Measurements from ENCODE around the gene GGTLC2.
"Not testable (repeated sequence)": the region's sequence is repeated elsewhere in the genome, so short reads cannot be mapped to it uniquely, and the experiment has no call there.

The GGTLC2 gene

GRCh38 chr22:22644314-22644713, at the start of gene GGTLC2:
Gene GGTLC2, plus strand, starts transcription at chr22:22644614. Its CDS starts 1,732 bp downstream, at chr22:22646346.
- DNase-seq: not testable (repeated sequence)

DNA sequence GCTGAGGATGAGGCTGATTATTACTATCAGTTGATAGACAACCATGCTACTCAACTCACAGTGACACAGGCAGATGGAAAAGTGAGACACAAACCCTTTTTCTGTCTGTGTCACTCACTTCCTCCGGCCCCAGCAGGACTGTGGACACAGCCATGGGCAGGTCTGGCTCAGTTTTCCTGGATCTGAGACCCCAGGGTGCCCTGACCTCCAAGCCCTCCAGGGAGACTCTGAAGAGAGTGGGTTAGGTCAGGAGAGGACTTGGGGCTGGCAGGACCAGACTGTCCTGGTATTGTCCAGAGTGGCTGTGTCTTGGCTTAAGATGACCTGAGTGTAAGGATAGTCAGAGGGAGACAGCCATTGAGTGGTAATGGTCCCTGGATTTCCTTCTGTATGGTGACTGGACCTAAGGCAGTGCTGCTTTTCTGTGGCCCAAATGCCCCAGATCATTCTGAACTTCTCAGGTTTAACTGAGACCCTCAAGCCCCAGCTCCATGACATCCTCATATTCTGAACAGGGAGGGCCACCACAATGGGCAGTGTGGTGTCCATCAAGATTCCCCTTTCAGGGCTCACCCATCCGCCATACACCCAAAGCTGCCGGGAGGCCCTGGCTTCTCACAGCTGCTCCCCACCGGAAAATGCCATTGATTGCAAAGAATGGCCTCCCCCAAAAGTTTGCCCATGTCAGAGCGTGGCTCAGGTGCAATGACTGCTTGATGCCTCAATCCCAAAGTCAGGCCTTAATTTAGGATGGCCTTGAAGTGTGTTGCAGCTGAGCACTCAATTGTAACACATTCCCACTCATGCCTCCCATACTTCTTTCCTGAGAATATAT, 49.2 kb upstream of the GGTLC2 start:
- TF ChIP-seq GATA1 (IDR thresholded peaks at IDR 0.05; ENCODE audit: low read depth, low read length) (no peak), POLR2A (IDR thresholded peaks at IDR 0.05; ENCODE audit: low read length) (no peak)
- no peak for DNase-seq

DNA sequence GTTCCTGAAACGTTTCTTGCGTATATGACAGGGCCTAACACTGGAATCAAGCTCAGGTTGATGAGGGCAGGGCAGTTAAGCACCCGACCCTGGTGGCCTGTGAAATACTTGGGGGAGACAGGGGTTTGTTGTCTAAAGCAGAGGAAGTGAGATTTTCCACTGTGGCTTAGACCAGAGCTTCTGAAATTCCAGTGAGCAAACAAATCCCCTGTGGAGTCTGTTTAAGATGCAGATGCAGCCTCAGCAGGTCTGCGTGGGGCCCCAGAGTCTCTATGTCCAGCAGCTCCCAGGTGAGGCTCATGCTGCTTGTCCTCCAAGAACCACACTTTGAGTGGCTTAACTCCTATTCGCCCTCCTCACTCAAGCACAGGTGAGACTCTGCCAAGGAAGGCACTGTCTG, 46.3 kb upstream of the GGTLC2 start:
- DNase-seq: no peak
- TF ChIP-seq POLR2A (IDR thresholded peaks at IDR 0.05; ENCODE audit: low read length): no peak
- no peak for TF ChIP-seq GATA1 (IDR thresholded peaks at IDR 0.05; ENCODE audit: low read depth, low read length)

DNA sequence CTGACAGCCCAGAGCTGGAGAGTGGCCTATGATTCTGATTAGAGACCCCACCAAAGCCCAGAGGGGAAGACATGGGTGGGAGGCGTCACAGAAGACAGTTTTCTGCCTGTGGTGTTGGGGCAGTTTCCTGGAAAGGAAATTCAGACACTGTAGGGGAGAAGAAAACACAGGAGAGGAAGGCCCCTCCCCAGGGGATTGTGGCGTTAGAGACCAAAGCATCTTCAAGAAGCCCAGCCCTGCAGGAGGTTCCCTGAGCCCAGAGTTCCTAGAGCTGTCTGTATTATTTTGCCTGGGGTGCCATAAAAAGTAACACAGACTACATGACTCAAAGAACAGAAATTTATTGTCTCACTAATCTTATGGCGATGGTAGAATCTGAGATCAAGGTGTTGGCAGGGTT, 45.2 kb upstream of the GGTLC2 start:
- TF ChIP-seq POLR2A (IDR thresholded peaks at IDR 0.05; ENCODE audit: low read length) (no peak), GATA1 (IDR thresholded peaks at IDR 0.05; ENCODE audit: low read depth, low read length) (no peak)
- DNase-seq: no peak

- no peak for DNase-seq
- TF ChIP-seq POLR2A (IDR thresholded peaks at IDR 0.05; ENCODE audit: low read length) (no peak), GATA1 (IDR thresholded peaks at IDR 0.05; ENCODE audit: low read depth, low read length) (no peak)
Observed at GRCh38 chr22:22600531-22601261, 43.7 kb upstream of the GGTLC2 start.

DNA sequence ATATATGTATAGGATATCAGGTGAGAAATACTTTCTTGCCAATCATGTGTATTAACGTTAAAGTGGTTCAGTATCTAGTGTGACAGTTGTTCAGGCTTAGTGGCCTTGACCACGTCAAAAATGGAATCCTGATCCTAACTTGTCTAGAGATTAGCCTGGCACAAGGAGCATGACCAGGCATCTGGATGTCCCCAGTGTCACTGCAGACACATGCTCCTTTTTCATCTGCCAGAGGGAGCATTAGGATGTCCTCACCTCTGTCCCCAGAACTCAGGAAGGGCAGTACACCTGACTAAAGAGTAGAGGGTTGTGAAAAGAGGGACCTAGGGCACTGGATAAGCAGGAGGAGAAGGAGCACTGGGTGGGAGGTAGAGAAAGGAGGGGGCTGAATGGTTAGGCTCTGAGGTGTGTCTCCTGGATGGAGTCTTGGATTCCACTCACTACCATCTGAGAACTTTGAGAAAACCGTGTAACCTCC, 40.9 kb upstream of the GGTLC2 start:
- DNase-seq: no peak
- TF ChIP-seq POLR2A (IDR thresholded peaks at IDR 0.05; ENCODE audit: low read length): no peak
- no peak for TF ChIP-seq GATA1 (IDR thresholded peaks at IDR 0.05; ENCODE audit: low read depth, low read length)

GRCh38 chr22:22604326-22605073, 39.9 kb upstream of the GGTLC2 start:
- TF ChIP-seq POLR2A (IDR thresholded peaks at IDR 0.05; ENCODE audit: low read length) (no peak), GATA1 (IDR thresholded peaks at IDR 0.05; ENCODE audit: low read depth, low read length) (no peak)
- DNase-seq: no peak

DNA sequence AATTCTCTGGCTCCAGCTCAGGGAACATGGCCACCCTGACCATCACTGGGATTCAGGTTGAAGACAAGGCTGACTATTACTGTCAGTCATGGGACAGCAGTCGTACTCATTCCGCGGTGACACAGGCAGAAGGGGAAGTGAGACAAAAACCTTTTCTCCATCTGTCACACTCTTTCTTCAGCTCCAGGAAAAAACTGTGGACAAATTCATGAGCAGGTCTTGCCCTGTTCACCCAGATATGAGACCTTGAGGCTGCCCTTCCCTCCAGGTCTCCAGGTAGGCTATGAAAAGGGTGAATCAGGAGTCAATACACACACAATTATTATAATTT, 39.4 kb upstream of the GGTLC2 start:
- DNase-seq: no peak
- no peak for TF ChIP-seq POLR2A (IDR thresholded peaks at IDR 0.05; ENCODE audit: low read length)
- TF ChIP-seq GATA1 (IDR thresholded peaks at IDR 0.05; ENCODE audit: low read depth, low read length): no peak

DNA sequence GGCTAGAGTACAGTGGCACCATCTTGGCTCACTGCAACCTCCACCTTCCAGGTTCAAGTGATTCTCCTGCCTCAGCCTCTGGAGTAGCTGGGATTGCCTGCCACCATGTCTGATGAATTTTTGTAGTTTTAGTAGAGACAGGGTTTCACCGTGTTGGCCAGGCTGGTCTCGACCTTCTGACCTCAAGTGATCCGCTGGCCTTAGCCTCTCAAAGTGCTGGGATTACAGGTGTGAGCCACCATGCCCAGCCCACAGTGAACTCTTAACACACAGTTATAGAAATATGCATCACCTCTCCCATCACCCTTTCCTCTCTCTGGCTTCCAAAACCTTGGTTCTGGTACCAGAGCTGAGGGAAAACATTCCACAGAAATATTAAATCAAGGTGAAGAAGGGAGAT, 36.4 kb upstream of the GGTLC2 start:
- not testable (repeated sequence) for DNase-seq

DNA sequence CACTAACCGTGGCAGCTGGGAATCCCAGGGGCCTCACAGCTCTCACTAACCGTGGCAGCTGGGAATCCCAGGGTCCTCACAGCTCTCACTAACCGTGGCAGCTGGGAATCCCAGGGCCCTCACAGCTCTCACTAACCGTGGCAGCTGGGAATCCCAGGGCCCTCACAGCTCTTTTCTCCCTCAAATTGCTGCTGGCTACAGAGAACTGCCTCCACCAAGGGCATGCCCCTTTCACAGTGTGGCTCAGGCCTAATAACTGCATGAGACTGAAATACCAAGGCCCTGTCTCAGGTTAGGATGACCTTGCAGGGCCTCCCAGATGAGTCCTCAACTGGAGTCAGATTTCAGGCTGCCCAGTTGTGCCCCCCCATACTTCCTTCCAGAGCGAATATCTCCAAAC, 35.1 kb upstream of the GGTLC2 start:
- TF ChIP-seq POLR2A (IDR thresholded peaks at IDR 0.05; ENCODE audit: low read length) (no peak), GATA1 (IDR thresholded peaks at IDR 0.05; ENCODE audit: low read depth, low read length) (no peak)
- DNase-seq: no peak

DNA sequence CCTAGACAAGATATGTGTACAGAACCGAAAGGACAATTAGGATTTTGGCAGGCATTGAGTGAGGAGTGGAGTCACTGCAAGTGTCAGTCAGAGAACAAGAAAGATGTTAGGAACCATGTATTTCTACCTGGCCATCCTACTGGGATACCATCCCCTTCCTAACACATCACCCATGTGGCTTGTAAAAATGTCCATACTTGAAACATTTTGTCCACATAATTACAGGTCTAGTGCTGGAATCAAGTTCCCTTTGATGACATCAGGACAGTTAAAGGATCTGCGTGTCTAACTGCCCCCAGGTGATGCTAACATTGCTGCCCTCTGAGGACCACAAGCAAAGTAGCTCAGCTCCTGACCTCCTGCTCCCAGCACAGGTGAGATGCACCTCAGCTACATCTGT, 31.9 kb upstream of the GGTLC2 start:
- no peak for DNase-seq

DNA sequence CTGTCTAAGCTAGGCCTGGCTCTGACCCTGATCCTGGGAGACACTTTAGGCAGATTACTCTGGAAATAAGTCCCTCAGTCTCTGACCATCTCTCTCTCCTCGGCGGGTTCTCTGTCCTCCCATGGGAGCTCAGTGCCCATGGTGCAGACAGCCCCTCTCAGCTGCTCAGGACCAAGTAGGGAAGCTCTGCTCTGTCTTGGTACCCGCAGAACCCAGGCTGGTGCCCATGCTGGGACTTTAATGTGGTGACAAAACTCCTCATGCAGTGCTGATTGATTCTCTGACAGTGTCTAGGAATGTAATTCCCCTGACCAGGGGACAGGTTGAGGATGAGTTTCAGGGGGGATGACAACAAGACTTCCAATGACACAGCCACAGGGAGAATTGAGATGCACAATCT, 30.3 kb upstream of the GGTLC2 start:
- TF ChIP-seq POLR2A (IDR thresholded peaks at IDR 0.05; ENCODE audit: low read length) (no peak), GATA1 (IDR thresholded peaks at IDR 0.05; ENCODE audit: low read depth, low read length) (no peak)
- no peak for DNase-seq

More for the DNA sequence above, 31.9 kb upstream of the GGTLC2 start:
- TF ChIP-seq POLR2A (IDR thresholded peaks at IDR 0.05; ENCODE audit: low read length): no peak
- no peak for TF ChIP-seq GATA1 (IDR thresholded peaks at IDR 0.05; ENCODE audit: low read depth, low read length)

DNA sequence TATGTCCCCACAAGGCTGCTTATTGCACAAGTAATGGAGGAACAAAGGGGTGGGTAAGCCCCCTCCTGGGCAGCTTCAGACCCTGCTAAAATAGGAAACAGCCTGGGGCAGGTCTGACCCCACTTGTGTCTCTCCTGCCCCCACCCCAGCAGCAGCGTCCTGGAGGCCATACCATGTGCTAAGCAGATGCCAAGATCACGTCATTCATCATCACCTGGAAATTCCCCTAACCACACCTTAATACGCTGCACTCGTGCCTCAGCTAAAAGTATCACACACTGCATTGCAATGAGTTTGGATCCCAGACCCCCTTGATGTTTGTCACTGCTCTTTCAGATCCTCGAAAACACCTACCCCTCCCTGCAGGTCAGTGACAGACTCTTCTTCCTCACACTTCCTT, 27.8 kb upstream of the GGTLC2 start:
- DNase-seq: no peak
- no peak for TF ChIP-seq POLR2A (IDR thresholded peaks at IDR 0.05; ENCODE audit: low read length)
- no peak for TF ChIP-seq GATA1 (IDR thresholded peaks at IDR 0.05; ENCODE audit: low read depth, low read length)

DNA sequence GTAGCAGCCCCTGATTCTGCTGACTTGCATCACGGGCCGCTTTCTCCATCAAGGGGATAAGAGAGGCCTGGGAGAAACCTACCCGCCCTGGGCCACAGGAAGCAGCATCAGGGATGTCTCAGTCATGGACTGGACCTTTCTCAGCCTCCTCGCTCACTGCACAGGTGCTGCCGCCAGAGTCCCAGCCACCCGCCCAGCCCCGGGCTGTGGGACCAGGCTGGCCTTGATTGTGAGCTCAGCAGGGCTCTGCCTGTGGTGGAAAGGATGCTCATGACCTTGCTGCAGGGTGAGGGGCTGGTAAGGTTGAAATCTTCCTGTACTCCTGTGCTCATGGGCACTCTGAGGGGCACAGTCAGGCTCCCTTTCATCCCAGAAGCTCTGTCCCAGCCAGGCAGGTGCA, 26.0 kb upstream of the GGTLC2 start:
- no peak for DNase-seq
- no peak for TF ChIP-seq GATA1 (IDR thresholded peaks at IDR 0.05; ENCODE audit: low read depth, low read length)
- TF ChIP-seq POLR2A (IDR thresholded peaks at IDR 0.05; ENCODE audit: low read length): no peak

Data from erythroblast (primary cell).